SK-N-SH treated with all-trans-retinoic acid at 6 μM for 48 hours (cell line): Measurements from ENCODE around the gene MLXIP.

Source experiments
- ATAC-seq: fragments of 200-7000 bp; cut with Tn5 transposase; 3 replicates; pipeline ENCODE4 v1.9.1; 2020; ENCODE audit warnings: mild to moderate bottlenecking, moderate library complexity
- ARNTL ChIP-seq: fragments of 450-650 bp; formaldehyde crosslinking; IDR thresholded peaks from 2 replicates; pipeline ENCODE4 v1.5.0; 2020; ENCODE audit warnings: low read depth, mild to moderate bottlenecking, moderate library complexity, borderline replicate concordance
- BACH2 ChIP-seq: fragments of 250-450 bp; sonication (Bioruptor Pico); IDR thresholded peaks from 2 replicates; pipeline ENCODE4 v1.9.0; 2021; ENCODE audit warnings: mild to moderate bottlenecking, borderline replicate concordance
- CREB5 ChIP-seq: fragments of 250-450 bp; sonication (Bioruptor Pico); IDR thresholded peaks from 2 replicates; pipeline ENCODE4 v1.5.1; 2020; ENCODE audit warnings: low read depth, mild to moderate bottlenecking, moderate library complexity
- ESRRG ChIP-seq: fragments of 250-450 bp; sonication (Bioruptor Pico); IDR thresholded peaks from 2 replicates; pipeline ENCODE4 v1.6.1; 2021; ENCODE audit warnings: mild to moderate bottlenecking
- GLIS3 ChIP-seq: fragments of 250-450 bp; sonication (Bioruptor Pico); IDR thresholded peaks from 2 replicates; pipeline ENCODE4 v1.5.0; 2020; ENCODE audit warnings: mild to moderate bottlenecking, moderate library complexity
- ISL1 ChIP-seq: fragments of 250-450 bp; sonication (Bioruptor Pico); IDR thresholded peaks from 2 replicates; pipeline ENCODE4 v2.1.2; 2022; ENCODE audit warnings: mild to moderate bottlenecking, moderate library complexity
- OSR1 ChIP-seq: fragments of 250-450 bp; sonication (Bioruptor Pico); IDR thresholded peaks from 2 replicates; pipeline ENCODE4 v1.8.0; 2022; ENCODE audit warnings: moderate library complexity, mild to moderate bottlenecking, inconsistent platforms
- PPARA ChIP-seq: fragments of 250-450 bp; sonication (Bioruptor Pico); IDR thresholded peaks from 2 replicates; pipeline ENCODE4 v1.5.0; 2020; ENCODE audit warnings: mild to moderate bottlenecking, borderline replicate concordance
- SNAI2 ChIP-seq: fragments of 250-450 bp; sonication (Bioruptor Pico); IDR thresholded peaks from 2 replicates; pipeline ENCODE4 v1.5.0; 2020; ENCODE audit warnings: mild to moderate bottlenecking, moderate library complexity
- TCF4 ChIP-seq: fragments of 250-450 bp; sonication (Bioruptor Pico); IDR thresholded peaks from 2 replicates; pipeline ENCODE4 v1.8.0; 2021; ENCODE audit warnings: mild to moderate bottlenecking, moderate library complexity, borderline replicate concordance
- TOX ChIP-seq: fragments of 250-450 bp; sonication (Bioruptor Pico); IDR thresholded peaks from 2 replicates; pipeline ENCODE4 v1.8.0; 2021; ENCODE audit warnings: mild to moderate bottlenecking, moderate library complexity, borderline replicate concordance
- TSHZ2 ChIP-seq: fragments of 250-450 bp; sonication (Bioruptor Pico); IDR thresholded peaks from 2 replicates; pipeline ENCODE4 v1.5.0; 2020; ENCODE audit warnings: mild to moderate bottlenecking, moderate library complexity
- ZC3H10 ChIP-seq: fragments of 250-450 bp; sonication (Bioruptor Pico); IDR thresholded peaks from 2 replicates; pipeline ENCODE4 v1.5.1; 2021; ENCODE audit warnings: mild to moderate bottlenecking, moderate library complexity
- ZFP30 ChIP-seq: fragments of 450-650 bp; formaldehyde crosslinking; IDR thresholded peaks from 2 replicates; pipeline ENCODE4 v1.5.0; 2022; ENCODE audit warnings: mild to moderate bottlenecking, moderate library complexity
- ZNF565 ChIP-seq: fragments of 450-650 bp; formaldehyde crosslinking; conservative IDR thresholded peaks from 2 replicates; pipeline ENCODE4 v1.5.0; 2020; ENCODE audit warnings: low read depth, mild to moderate bottlenecking, moderate library complexity
- ZNF70 ChIP-seq: fragments of 450-650 bp; formaldehyde crosslinking; IDR thresholded peaks from 2 replicates; pipeline ENCODE4 v1.5.0; 2020; ENCODE audit warnings: mild to moderate bottlenecking, moderate library complexity
- ZNF8 ChIP-seq: fragments of 450-650 bp; formaldehyde crosslinking; IDR thresholded peaks from 2 replicates; pipeline ENCODE4 v1.5.0; 2020; ENCODE audit warnings: mild to moderate bottlenecking, moderate library complexity
- TF ChIP-seq, protein P1 (sequence below): fragments of 250-450 bp; sonication (Bioruptor Pico); IDR thresholded peaks from 2 replicates; pipeline ENCODE4 v1.8.0; 2020; ENCODE audit warnings: mild to moderate bottlenecking, moderate library complexity, borderline replicate concordance
- TF ChIP-seq, protein P2 (sequence below): fragments of 250-450 bp; sonication (Bioruptor Pico); IDR thresholded peaks from 2 replicates; pipeline ENCODE4 v1.8.0; 2021; ENCODE audit warnings: low read depth, mild to moderate bottlenecking, moderate library complexity, borderline replicate concordance

Gene MLXIP

DNA sequence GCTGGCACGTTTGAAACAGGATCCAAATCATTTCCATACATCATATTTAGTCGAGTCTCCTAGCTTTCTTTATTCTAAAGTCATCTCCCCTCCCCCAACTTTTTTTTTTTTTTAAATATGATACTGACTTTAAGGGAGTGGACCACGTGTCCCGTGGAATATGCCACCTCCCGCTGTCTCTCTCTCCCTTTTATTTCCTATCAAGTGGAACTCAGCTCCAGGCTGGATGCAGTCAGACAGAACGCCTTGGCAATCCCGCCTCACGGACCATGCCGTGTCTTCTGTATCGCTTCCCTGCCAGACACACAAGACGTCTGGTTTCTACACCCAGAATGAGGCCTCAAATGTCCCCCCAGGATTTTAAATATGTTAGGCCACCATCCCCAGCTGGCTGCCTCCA lies 35.6 kb upstream of the MLXIP start:
- ATAC-seq: no peak
- TF ChIP-seq ZFP30 (CRISPR knock-in tag) (no peak), ZNF70 (CRISPR knock-in tag) (no peak)

GRCh38 chr12:122043476-122043875 lies 35.1 kb upstream of the MLXIP start:
- TF ChIP-seq TSHZ2 (no peak), GLIS3 (CRISPR knock-in tag) (no peak), TOX (CRISPR knock-in tag) (no peak), CREB5 (CRISPR knock-in tag) (no peak), SNAI2 (CRISPR knock-in tag) (no peak)
- no peak for ATAC-seq

DNA sequence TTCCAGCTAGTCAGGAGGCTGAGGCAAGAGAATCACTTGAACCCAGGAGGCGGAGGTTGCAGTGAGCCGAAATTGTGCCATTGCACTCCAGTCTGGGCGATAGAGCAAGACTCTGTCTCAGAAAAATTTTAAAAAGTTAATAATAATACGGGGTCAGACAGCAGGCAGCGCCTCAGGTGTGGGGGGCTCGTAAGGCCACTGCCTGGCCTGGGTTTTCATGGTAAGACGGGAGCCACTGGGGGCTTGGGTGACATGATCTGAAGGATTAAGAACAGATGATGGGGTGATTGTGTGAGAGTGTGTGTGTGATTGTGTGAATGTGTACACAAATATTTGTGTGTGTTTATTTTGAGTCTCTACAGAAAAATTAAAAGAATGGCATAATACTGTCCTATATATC lies 33.3 kb upstream of the MLXIP start:
- no peak for ATAC-seq
- TF ChIP-seq, protein P1, sequence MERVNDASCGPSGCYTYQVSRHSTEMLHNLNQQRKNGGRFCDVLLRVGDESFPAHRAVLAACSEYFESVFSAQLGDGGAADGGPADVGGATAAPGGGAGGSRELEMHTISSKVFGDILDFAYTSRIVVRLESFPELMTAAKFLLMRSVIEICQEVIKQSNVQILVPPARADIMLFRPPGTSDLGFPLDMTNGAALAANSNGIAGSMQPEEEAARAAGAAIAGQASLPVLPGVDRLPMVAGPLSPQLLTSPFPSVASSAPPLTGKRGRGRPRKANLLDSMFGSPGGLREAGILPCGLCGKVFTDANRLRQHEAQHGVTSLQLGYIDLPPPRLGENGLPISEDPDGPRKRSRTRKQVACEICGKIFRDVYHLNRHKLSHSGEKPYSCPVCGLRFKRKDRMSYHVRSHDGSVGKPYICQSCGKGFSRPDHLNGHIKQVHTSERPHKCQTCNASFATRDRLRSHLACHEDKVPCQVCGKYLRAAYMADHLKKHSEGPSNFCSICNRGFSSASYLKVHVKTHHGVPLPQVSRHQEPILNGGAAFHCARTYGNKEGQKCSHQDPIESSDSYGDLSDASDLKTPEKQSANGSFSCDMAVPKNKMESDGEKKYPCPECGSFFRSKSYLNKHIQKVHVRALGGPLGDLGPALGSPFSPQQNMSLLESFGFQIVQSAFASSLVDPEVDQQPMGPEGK (CRISPR knock-in tag): no peak
- TF ChIP-seq OSR1 (CRISPR knock-in tag): no peak
- TF ChIP-seq ZC3H10 (CRISPR knock-in tag): no peak
- TF ChIP-seq TSHZ2: no peak
- TF ChIP-seq, protein P2, sequence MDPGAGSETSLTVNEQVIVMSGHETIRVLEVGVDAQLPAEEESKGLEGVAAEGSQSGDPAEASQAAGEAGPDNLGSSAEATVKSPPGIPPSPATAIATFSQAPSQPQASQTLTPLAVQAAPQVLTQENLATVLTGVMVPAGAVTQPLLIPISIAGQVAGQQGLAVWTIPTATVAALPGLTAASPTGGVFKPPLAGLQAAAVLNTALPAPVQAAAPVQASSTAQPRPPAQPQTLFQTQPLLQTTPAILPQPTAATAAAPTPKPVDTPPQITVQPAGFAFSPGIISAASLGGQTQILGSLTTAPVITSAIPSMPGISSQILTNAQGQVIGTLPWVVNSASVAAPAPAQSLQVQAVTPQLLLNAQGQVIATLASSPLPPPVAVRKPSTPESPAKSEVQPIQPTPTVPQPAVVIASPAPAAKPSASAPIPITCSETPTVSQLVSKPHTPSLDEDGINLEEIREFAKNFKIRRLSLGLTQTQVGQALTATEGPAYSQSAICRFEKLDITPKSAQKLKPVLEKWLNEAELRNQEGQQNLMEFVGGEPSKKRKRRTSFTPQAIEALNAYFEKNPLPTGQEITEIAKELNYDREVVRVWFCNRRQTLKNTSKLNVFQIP (CRISPR knock-in tag): no peak
- no peak for TF ChIP-seq ISL1 (CRISPR knock-in tag)
- no peak for TF ChIP-seq ARNTL (CRISPR knock-in tag)
- TF ChIP-seq TCF4 (CRISPR knock-in tag): no peak
- TF ChIP-seq ESRRG (CRISPR knock-in tag): no peak
- TF ChIP-seq BACH2: no peak
- no peak for TF ChIP-seq SNAI2 (CRISPR knock-in tag)
- TF ChIP-seq ZNF8 (CRISPR knock-in tag): no peak
- no peak for TF ChIP-seq GLIS3 (CRISPR knock-in tag)
- no peak for TF ChIP-seq ZFP30 (CRISPR knock-in tag)
- no peak for TF ChIP-seq ZNF70 (CRISPR knock-in tag)
- TF ChIP-seq TOX (CRISPR knock-in tag): no peak
- no peak for TF ChIP-seq PPARA (CRISPR knock-in tag)
- no peak for TF ChIP-seq ZNF565 (CRISPR knock-in tag)
